K562 (cell line): ENCODE measurements around the gene HPD. TPM values are rescaled to one million over a fixed set of nuclear protein-coding genes. Genes with fewer than 3 reads are reported as not detected.

Source experiments
- ARHGAP35 ChIP-seq: fragments of 450-650 bp; IDR thresholded peaks from 2 replicates; pipeline ENCODE4 v1.6.1; 2018; ENCODE audit not compliant: partially characterized antibody
- ASH1L ChIP-seq: fragments of 450-650 bp; IDR thresholded peaks from 2 replicates; pipeline ENCODE4 v1.6.1; 2018; ENCODE audit warnings: borderline replicate concordance, mild to moderate bottlenecking, low read depth; ENCODE audit not compliant: partially characterized antibody
- EZH2 ChIP-seq: IDR thresholded peaks from 2 replicates; pipeline ENCODE4 v1.6.1; 2012; ENCODE audit warnings: low read depth, mild to moderate bottlenecking, inconsistent platforms, low read length, borderline replicate concordance
- MAZ ChIP-seq, 2 experiments: fragments of 450-650 bp in 1 of 2; sonication (generic) in 1 of 2; formaldehyde crosslinking; IDR thresholded peaks in 1 of 2; conservative IDR thresholded peaks in 1 of 2; 2 replicates each; pipeline versions ENCODE4 v1.4.0 to v1.5.0; 2020; ENCODE audit warnings: mild to moderate bottlenecking in 1 of 2, missing genetic modification reagents in 1 of 2
- MEF2A ChIP-seq: IDR thresholded peaks from 2 replicates; pipeline ENCODE4 v1.6.1; 2011; ENCODE audit warnings: low read depth, mild to moderate bottlenecking, low read length, moderate library complexity; ENCODE audit not compliant: control insufficient read depth
- POLR2A ChIP-seq: fragments of 450-650 bp; conservative IDR thresholded peaks from 2 replicates; pipeline ENCODE4 v1.6.1; 2016
- SAFB ChIP-seq: fragments of 200-400 bp; formaldehyde crosslinking; IDR thresholded peaks from 2 replicates; pipeline ENCODE4 v1.6.1; 2017; ENCODE audit warnings: low read depth, low read length, borderline replicate concordance
- XRCC3 ChIP-seq: fragments of 450-650 bp; IDR thresholded peaks from 2 replicates; pipeline ENCODE4 v1.6.1; 2017; ENCODE audit warnings: mild to moderate bottlenecking, moderate library complexity
- ZKSCAN8 ChIP-seq: fragments of 200-800 bp; sonication (Bioruptor generic); IDR thresholded peaks from 2 replicates; pipeline ENCODE4 v1.6.1; 2016; ENCODE audit warnings: missing genetic modification characterization, missing compliant biosample characterization
- ZNF232 ChIP-seq: sonication (generic); formaldehyde crosslinking; IDR thresholded peaks from 2 replicates; pipeline ENCODE4 v1.8.0; 2022; ENCODE audit warnings: mild to moderate bottlenecking, missing genetic modification reagents
- polyA plus RNA-seq, 8 experiments: library from polyadenylated mRNA; depleted of rRNA in 4 of 8; stranded (reverse) in 5 of 8; unstranded in 3 of 8; fragments of >200 nt; fragmentation: Nextera tagmentation in 2 of 8; fragmentation: Illumina TruSeq in 1 of 8; extraction: Ambion mirVana in 2 of 8; extraction: Trizol in 1 of 8; gene quantifications; 2 replicates each; pipeline versions ENCODE4 v1.2.1 to v1.2.3, GENCODE V29; 2011 to 2014; ENCODE audit warnings: inconsistent platforms in 1 of 8, missing spikeins in 1 of 8
- total RNA-seq, 7 experiments: library from RNA; depleted of rRNA in 6 of 7; stranded (reverse); fragments of >200 nt in 6 of 7; fragmentation: Illumina TruSeq in 2 of 7; extraction: Trizol in 2 of 7; gene quantifications; 2 replicates each; pipeline versions ENCODE4 v1.2.1 to v1.2.3, GENCODE V29; 2011 to 2021; ENCODE audit warnings: low replicate concordance in 1 of 7
- TF ChIP-seq, protein P1 (sequence below): fragments of 450-650 bp; IDR thresholded peaks from 2 replicates; pipeline ENCODE4 v1.6.1; 2016; ENCODE audit warnings: low read depth
- TF ChIP-seq, protein P2 (sequence below): sonication (generic); formaldehyde crosslinking; IDR thresholded peaks from 2 replicates; pipeline ENCODE4 v1.8.0; 2022; ENCODE audit warnings: mild to moderate bottlenecking, missing genetic modification reagents
- TF ChIP-seq, protein P3 (sequence below): fragments of 450-650 bp; IDR thresholded peaks from 2 replicates; pipeline ENCODE4 v1.6.1; 2016

HPD gene
- total and polyA plus RNA-seq, 9 of the 15 experiments (the other 6 are each of a cell fraction or from before 2014, with no cell fraction given), result 0.06 to 0.29 (median 0.07) TPM; not detected in 4

DNA sequence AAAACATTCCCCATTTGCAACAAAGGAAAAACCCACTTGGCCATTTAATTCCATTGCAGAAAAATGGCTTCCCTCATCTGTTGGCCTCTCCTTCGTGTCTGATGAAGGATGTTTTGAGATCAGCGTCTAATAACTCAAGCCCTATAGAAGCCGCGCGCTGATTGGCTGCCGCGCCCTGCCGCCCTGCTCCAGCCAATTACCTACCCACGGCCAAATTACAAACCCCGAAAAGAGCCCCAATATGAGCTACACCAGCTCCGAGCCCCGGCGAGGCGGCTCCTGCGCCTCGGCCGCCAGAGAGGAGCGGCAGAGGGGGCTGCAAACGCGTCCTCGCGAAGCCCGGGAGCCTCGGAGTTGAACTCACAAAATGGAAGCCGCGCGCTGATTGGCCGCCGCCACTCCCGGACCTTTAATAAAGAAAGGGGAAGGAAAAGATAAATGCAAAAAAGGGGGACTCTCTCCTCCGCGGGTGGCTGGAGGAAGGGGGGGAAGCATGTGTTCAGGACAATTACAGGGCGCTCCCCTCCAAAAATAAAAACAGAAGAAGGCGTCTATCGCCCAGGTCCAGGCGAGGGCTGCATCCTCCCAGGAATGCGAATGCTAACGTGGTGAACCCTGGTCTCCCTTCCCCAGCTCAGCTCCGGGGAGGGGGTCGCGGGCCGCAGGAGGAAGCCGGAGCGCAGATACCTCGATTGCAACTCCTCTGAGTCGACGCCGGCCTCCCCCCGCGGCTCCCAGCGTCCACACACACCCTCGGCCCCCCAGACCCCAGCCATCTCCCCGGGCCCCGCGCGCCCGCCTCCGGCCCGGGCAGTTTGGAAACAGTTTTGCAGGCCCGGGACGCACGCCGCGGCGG is 55.6 kb downstream of the HPD start (continued):
- TF ChIP-seq SAFB (no peak), ZNF232 (no peak), POLR2A (peak; percentile 97), ASH1L (peak; percentile 70), EZH2 (no peak), ARHGAP35 (no peak), MEF2A (no peak), XRCC3 (no peak), MAZ (CRISPR knock-in tag; conservative IDR thresholded peaks at IDR 0.05 in 1 of 2, IDR thresholded peaks at IDR 0.05 in 1 of 2) (peak; percentile 61 to 71; a peak in 3 of 4 replicates), ZKSCAN8 (CRISPR knock-in tag) (no peak)
- TF ChIP-seq, protein P1, sequence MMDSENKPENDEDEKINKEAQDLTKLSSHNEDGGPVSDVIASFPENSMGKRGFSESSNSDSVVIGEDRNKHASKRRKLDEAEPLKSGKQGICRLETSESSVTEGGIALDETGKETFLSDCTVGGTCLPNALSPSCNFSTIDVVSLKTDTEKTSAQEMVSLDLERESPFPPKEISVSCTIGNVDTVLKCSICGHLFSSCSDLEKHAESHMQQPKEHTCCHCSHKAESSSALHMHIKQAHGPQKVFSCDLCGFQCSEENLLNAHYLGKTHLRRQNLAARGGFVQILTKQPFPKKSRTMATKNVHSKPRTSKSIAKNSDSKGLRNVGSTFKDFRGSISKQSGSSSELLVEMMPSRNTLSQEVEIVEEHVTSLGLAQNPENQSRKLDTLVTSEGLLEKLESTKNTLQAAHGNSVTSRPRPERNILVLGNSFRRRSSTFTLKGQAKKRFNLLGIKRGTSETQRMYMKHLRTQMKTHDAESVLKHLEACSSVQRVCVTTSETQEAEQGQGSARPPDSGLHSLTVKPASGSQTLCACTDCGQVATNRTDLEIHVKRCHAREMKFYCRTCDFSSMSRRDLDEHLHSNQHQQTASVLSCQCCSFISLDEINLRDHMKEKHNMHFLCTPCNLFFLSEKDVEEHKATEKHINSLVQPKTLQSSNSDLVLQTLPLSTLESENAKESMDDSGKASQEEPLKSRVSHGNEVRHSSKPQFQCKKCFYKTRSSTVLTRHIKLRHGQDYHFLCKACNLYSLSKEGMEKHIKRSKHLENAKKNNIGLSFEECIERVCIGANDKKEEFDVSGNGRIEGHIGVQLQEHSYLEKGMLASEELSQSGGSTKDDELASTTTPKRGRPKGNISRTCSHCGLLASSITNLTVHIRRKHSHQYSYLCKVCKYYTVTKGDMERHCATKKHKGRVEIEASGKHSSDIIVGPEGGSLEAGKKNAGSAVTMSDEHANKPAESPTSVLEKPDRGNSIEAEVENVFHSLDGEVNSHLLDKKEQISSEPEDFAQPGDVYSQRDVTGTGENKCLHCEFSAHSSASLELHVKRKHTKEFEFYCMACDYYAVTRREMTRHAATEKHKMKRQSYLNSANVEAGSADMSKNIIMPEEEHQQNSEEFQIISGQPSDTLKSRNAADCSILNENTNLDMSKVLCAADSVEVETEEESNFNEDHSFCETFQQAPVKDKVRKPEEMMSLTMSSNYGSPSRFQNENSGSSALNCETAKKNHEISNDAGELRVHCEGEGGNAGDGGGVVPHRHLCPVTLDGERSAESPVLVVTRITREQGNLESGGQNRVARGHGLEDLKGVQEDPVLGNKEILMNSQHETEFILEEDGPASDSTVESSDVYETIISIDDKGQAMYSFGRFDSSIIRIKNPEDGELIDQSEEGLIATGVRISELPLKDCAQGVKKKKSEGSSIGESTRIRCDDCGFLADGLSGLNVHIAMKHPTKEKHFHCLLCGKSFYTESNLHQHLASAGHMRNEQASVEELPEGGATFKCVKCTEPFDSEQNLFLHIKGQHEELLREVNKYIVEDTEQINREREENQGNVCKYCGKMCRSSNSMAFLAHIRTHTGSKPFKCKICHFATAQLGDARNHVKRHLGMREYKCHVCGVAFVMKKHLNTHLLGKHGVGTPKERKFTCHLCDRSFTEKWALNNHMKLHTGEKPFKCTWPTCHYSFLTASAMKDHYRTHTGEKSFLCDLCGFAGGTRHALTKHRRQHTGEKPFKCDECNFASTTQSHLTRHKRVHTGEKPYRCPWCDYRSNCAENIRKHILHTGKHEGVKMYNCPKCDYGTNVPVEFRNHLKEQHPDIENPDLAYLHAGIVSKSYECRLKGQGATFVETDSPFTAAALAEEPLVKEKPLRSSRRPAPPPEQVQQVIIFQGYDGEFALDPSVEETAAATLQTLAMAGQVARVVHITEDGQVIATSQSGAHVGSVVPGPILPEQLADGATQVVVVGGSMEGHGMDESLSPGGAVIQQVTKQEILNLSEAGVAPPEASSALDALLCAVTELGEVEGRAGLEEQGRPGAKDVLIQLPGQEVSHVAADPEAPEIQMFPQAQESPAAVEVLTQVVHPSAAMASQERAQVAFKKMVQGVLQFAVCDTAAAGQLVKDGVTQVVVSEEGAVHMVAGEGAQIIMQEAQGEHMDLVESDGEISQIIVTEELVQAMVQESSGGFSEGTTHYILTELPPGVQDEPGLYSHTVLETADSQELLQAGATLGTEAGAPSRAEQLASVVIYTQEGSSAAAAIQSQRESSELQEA, result no peak
- TF ChIP-seq, protein P2, sequence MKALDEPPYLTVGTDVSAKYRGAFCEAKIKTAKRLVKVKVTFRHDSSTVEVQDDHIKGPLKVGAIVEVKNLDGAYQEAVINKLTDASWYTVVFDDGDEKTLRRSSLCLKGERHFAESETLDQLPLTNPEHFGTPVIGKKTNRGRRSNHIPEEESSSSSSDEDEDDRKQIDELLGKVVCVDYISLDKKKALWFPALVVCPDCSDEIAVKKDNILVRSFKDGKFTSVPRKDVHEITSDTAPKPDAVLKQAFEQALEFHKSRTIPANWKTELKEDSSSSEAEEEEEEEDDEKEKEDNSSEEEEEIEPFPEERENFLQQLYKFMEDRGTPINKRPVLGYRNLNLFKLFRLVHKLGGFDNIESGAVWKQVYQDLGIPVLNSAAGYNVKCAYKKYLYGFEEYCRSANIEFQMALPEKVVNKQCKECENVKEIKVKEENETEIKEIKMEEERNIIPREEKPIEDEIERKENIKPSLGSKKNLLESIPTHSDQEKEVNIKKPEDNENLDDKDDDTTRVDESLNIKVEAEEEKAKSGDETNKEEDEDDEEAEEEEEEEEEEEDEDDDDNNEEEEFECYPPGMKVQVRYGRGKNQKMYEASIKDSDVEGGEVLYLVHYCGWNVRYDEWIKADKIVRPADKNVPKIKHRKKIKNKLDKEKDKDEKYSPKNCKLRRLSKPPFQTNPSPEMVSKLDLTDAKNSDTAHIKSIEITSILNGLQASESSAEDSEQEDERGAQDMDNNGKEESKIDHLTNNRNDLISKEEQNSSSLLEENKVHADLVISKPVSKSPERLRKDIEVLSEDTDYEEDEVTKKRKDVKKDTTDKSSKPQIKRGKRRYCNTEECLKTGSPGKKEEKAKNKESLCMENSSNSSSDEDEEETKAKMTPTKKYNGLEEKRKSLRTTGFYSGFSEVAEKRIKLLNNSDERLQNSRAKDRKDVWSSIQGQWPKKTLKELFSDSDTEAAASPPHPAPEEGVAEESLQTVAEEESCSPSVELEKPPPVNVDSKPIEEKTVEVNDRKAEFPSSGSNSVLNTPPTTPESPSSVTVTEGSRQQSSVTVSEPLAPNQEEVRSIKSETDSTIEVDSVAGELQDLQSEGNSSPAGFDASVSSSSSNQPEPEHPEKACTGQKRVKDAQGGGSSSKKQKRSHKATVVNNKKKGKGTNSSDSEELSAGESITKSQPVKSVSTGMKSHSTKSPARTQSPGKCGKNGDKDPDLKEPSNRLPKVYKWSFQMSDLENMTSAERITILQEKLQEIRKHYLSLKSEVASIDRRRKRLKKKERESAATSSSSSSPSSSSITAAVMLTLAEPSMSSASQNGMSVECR (CRISPR knock-in tag), result peak; percentile 73; the same call in 1 of the 2 replicates
- TF ChIP-seq, protein P3, sequence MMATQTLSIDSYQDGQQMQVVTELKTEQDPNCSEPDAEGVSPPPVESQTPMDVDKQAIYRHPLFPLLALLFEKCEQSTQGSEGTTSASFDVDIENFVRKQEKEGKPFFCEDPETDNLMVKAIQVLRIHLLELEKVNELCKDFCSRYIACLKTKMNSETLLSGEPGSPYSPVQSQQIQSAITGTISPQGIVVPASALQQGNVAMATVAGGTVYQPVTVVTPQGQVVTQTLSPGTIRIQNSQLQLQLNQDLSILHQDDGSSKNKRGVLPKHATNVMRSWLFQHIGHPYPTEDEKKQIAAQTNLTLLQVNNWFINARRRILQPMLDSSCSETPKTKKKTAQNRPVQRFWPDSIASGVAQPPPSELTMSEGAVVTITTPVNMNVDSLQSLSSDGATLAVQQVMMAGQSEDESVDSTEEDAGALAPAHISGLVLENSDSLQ, result peak; percentile 45; the same call in 1 of the 2 replicates
